ENCODE data around the gene ATF1.
A peak's percentile ranks its signal among the peaks of the same experiment; 100 is the strongest.

The ATF1 gene

DNA sequence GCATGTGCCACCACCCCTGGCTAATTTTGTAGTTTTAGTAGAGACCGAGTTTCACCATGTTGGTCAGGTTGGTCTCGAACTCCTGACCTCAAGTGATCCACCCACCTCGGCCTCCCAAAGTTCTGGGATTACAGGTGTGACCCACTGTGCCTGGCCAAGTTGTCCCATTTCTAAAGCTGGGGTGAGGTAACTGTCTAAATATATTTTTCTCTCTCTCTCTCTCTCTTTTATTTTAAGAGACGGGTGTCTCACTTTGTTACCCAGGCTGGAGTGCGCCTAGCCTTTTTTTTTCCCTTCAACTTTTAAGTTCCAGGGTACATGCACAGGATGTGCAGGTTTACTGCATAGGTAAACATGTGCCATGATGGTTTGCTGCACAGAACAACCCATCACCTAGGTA lies 8.6 kb downstream of the ATF1 start:
- no CpG with 5 or more reads among the region's 5 CpGs for WGBS (ENCODE audit: extremely low coverage, insufficient coverage, insufficient read length)
- H3K9ac ChIP-seq (ENCODE audit: low read length), result no peak overlapping the region
- no peak overlapping the region for H3K27ac ChIP-seq (ENCODE audit: low read depth, low read length)

GRCh38 chr12:50772877-50773276 lies 9.0 kb downstream of the ATF1 start:
- H4K12ac ChIP-seq (ENCODE audit: low read depth, low read length), result no peak overlapping the region
- H3K27me3 ChIP-seq (ENCODE audit: insufficient read depth, low read length), result no peaks in the 10 kb centered on the region
- no peak overlapping the region for H3K4me3 ChIP-seq (ENCODE audit: low read depth, low read length)
- peaks cover 12% of the 10 kb centered on the region for H3K79me2 ChIP-seq (ENCODE audit: control insufficient read depth, insufficient read depth, low read length, poor library complexity)
- no peak overlapping the region for H2AFZ ChIP-seq (ENCODE audit: insufficient read depth, low read length, poor library complexity)
- H3K14ac ChIP-seq (ENCODE audit: low read length), result no peak overlapping the region
- no peak overlapping the region for H2BK12ac ChIP-seq (ENCODE audit: low read length)
- no peak overlapping the region for H3K23ac ChIP-seq (ENCODE audit: low read length)
- peaks cover 2 to 3% of the 10 kb centered on the region in 2 experiments for H3K4me1 ChIP-seq (ENCODE audit: control insufficient read depth in 1 of 2, insufficient read depth in 2 of 2, low read length in 2 of 2)
- no peak overlapping the region for H3K9ac ChIP-seq (ENCODE audit: low read length)
- no peak overlapping the region for H2BK5ac ChIP-seq (ENCODE audit: low read depth, low read length, poor library complexity)
- no peak overlapping the region for H2AK5ac ChIP-seq (ENCODE audit: low read length)
- peaks cover 3% of the 10 kb centered on the region for H3K79me1 ChIP-seq (ENCODE audit: low read length)
- no peak overlapping the region for H2BK120ac ChIP-seq (ENCODE audit: insufficient read depth, low read length, poor library complexity)
- no peak overlapping the region for H3K27ac ChIP-seq (ENCODE audit: low read depth, low read length)
- H4K8ac ChIP-seq (ENCODE audit: low read depth, low read length), result no peak overlapping the region
- peaks cover 8 to 9% of the 10 kb centered on the region in 2 experiments for H3K36me3 ChIP-seq (ENCODE audit: control insufficient read depth in 1 of 2, insufficient read depth in 2 of 2, low read length in 2 of 2)
- DNase-seq, result no peak
- no peak overlapping the region for H4K91ac ChIP-seq (ENCODE audit: low read depth, low read length)
- H3K18ac ChIP-seq (ENCODE audit: low read length), result no peak overlapping the region
- H3K9me3 ChIP-seq (ENCODE audit: insufficient read depth, low read depth, low read length), result no peaks in the 10 kb centered on the region
- no CpG with 5 or more reads among the region's 2 CpGs for WGBS (ENCODE audit: extremely low coverage, insufficient coverage, insufficient read length)
- H3K4me2 ChIP-seq (ENCODE audit: low read length), result no peak overlapping the region
- peak overlapping the region; percentile 6 for H3K4ac ChIP-seq (ENCODE audit: low read depth, low read length)

More for the DNA sequence above, 8.6 kb downstream of the ATF1 start:
- Histone ChIP-seq H3K79me2 (ENCODE audit: control insufficient read depth, insufficient read depth, low read length, poor library complexity) (peaks cover 14% of the 10 kb centered on the region), H4K91ac (ENCODE audit: low read depth, low read length) (no peak overlapping the region), H3K14ac (ENCODE audit: low read length) (no peak overlapping the region), H2BK5ac (ENCODE audit: low read depth, low read length, poor library complexity) (no peak overlapping the region), H3K23ac (ENCODE audit: low read length) (no peak overlapping the region), H3K18ac (ENCODE audit: low read length) (no peak overlapping the region), H3K4me1 (ENCODE audit: control insufficient read depth in 1 of 2, insufficient read depth in 2 of 2, low read length in 2 of 2) (peaks cover 3 to 4% of the 10 kb centered on the region in 2 experiments), H3K27me3 (ENCODE audit: insufficient read depth, low read length) (no peaks in the 10 kb centered on the region), H3K36me3 (ENCODE audit: control insufficient read depth in 1 of 2, insufficient read depth in 2 of 2, low read length in 2 of 2) (peaks cover 8 to 9% of the 10 kb centered on the region in 2 experiments), H4K12ac (ENCODE audit: low read depth, low read length) (no peak overlapping the region), H2AK5ac (ENCODE audit: low read length) (no peak overlapping the region), H2BK120ac (ENCODE audit: insufficient read depth, low read length, poor library complexity) (no peak overlapping the region), H3K4me3 (ENCODE audit: low read depth, low read length) (no peak overlapping the region), H3K9me3 (ENCODE audit: insufficient read depth, low read depth, low read length) (no peaks in the 10 kb centered on the region), H3K4ac (ENCODE audit: low read depth, low read length) (peak overlapping the region; percentile 6), H3K79me1 (ENCODE audit: low read length) (peaks cover 3% of the 10 kb centered on the region), H4K8ac (ENCODE audit: low read depth, low read length) (no peak overlapping the region), H2BK12ac (ENCODE audit: low read length) (no peak overlapping the region), H3K4me2 (ENCODE audit: low read length) (no peak overlapping the region), H2AFZ (ENCODE audit: insufficient read depth, low read length, poor library complexity) (no peak overlapping the region)
- no peak for DNase-seq

GRCh38 chr12:50775251-50775650 lies 11.3 kb downstream of the ATF1 start:
- H3K4me1 ChIP-seq (ENCODE audit: control insufficient read depth in 1 of 2, insufficient read depth in 2 of 2, low read length in 2 of 2), result no peaks in the 10 kb centered on the region
- H3K9me3 ChIP-seq (ENCODE audit: insufficient read depth, low read depth, low read length), result no peaks in the 10 kb centered on the region
- H3K4ac ChIP-seq (ENCODE audit: low read depth, low read length), result peak overlapping the region; percentile 93
- H3K79me2 ChIP-seq (ENCODE audit: control insufficient read depth, insufficient read depth, low read length, poor library complexity), result peaks cover 6% of the 10 kb centered on the region
- H2AK5ac ChIP-seq (ENCODE audit: low read length), result no peak overlapping the region
- H2BK12ac ChIP-seq (ENCODE audit: low read length), result peak overlapping the region; percentile 58
- H3K4me2 ChIP-seq (ENCODE audit: low read length), result no peak overlapping the region
- no peak overlapping the region for H3K9ac ChIP-seq (ENCODE audit: low read length)
- no CpG with 5 or more reads among the region's 2 CpGs for WGBS (ENCODE audit: extremely low coverage, insufficient coverage, insufficient read length)
- H2AFZ ChIP-seq (ENCODE audit: insufficient read depth, low read length, poor library complexity), result no peak overlapping the region
- no peak overlapping the region for H2BK5ac ChIP-seq (ENCODE audit: low read depth, low read length, poor library complexity)
- DNase-seq, result no peak
- no peaks in the 10 kb centered on the region for H3K27me3 ChIP-seq (ENCODE audit: insufficient read depth, low read length)
- H3K4me3 ChIP-seq (ENCODE audit: low read depth, low read length), result no peak overlapping the region
- H3K79me1 ChIP-seq (ENCODE audit: low read length), result no peaks in the 10 kb centered on the region
- peaks cover 8 to 10% of the 10 kb centered on the region in 2 experiments for H3K36me3 ChIP-seq (ENCODE audit: control insufficient read depth in 1 of 2, insufficient read depth in 2 of 2, low read length in 2 of 2)
- H4K12ac ChIP-seq (ENCODE audit: low read depth, low read length), result no peak overlapping the region
- H4K8ac ChIP-seq (ENCODE audit: low read depth, low read length), result no peak overlapping the region
- H3K23ac ChIP-seq (ENCODE audit: low read length), result no peak overlapping the region
- H2BK120ac ChIP-seq (ENCODE audit: insufficient read depth, low read length, poor library complexity), result no peak overlapping the region
- peak overlapping the region; percentile 37 for H4K91ac ChIP-seq (ENCODE audit: low read depth, low read length)
- no peak overlapping the region for H3K14ac ChIP-seq (ENCODE audit: low read length)
- H3K18ac ChIP-seq (ENCODE audit: low read length), result peak overlapping the region; percentile 78
- peak overlapping the region; percentile 25 for H3K27ac ChIP-seq (ENCODE audit: low read depth, low read length)

DNA sequence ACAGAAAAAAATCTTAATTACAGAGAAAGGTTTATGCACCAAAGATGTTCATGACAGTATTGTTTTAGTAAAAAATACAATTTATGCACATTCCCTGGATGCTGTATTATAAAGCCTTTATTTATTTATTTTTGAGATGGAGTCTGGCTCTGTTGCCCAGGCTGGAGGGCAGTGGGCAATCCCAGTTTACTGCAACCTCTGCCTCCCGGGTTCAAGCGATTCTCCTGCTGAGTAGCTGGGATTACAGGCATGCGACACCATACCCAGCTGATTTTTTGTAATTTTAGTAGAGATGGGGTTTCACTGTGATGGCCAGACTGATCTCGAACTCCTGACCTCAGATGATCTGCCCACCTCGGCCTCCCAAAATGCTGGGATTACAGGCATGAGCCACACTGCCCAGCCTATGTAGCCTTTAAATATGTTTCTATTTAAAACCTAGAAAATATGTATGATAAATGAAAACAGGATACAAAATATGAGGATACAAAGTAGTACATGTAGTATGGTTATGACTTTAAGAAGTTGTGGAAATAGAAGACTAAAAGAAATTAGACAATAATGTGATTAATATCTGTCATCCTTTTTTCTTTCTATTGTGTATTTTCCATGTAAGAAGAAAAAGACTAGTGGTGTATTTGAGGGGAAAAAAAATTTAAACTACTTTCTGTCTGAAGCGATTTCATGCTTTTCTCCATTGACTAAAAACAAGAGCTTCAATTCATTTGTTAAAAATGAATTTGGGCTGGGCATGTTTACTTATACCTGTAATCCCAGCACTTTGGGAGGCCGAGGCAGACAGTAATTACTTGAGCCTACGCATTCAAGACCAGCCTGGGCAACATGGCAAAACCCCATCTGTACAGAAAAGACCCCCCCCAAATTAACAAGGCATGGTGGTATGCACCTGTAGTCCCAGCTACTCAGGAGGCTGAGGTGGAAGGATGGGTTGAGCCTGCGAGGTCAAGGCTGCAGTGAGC lies 13.1 kb downstream of the ATF1 start:
- Histone ChIP-seq H3K9me3 (ENCODE audit: insufficient read depth, low read depth, low read length) (no peaks in the 10 kb centered on the region), H3K36me3 (ENCODE audit: control insufficient read depth in 1 of 2, insufficient read depth in 2 of 2, low read length in 2 of 2) (peaks cover 6 to 16% of the 10 kb centered on the region in 2 experiments), H2BK5ac (ENCODE audit: low read depth, low read length, poor library complexity) (no peak overlapping the region), H3K27ac (ENCODE audit: low read depth, low read length) (no peak overlapping the region), H2BK12ac (ENCODE audit: low read length) (peak overlapping the region; percentile 49), H4K12ac (ENCODE audit: low read depth, low read length) (no peak overlapping the region), H2BK120ac (ENCODE audit: insufficient read depth, low read length, poor library complexity) (no peak overlapping the region), H2AK5ac (ENCODE audit: low read length) (no peak overlapping the region), H3K27me3 (ENCODE audit: insufficient read depth, low read length) (no peaks in the 10 kb centered on the region), H4K91ac (ENCODE audit: low read depth, low read length) (no peak overlapping the region), H3K14ac (ENCODE audit: low read length) (no peak overlapping the region), H3K79me2 (ENCODE audit: control insufficient read depth, insufficient read depth, low read length, poor library complexity) (peaks cover 6% of the 10 kb centered on the region), H3K18ac (ENCODE audit: low read length) (no peak overlapping the region), H3K9ac (ENCODE audit: low read length) (no peak overlapping the region), H3K4ac (ENCODE audit: low read depth, low read length) (peak overlapping the region; percentile 55), H4K8ac (ENCODE audit: low read depth, low read length) (no peak overlapping the region), H3K4me1 (ENCODE audit: control insufficient read depth in 1 of 2, insufficient read depth in 2 of 2, low read length in 2 of 2) (no peaks in the 10 kb centered on the region), H3K4me2 (ENCODE audit: low read length) (no peak overlapping the region), H3K79me1 (ENCODE audit: low read length) (no peaks in the 10 kb centered on the region), H2AFZ (ENCODE audit: insufficient read depth, low read length, poor library complexity) (no peak overlapping the region), H3K4me3 (ENCODE audit: low read depth, low read length) (no peak overlapping the region), H3K23ac (ENCODE audit: low read length) (no peak overlapping the region)
- WGBS (ENCODE audit: extremely low coverage, insufficient coverage, insufficient read length), result no CpG with 5 or more reads among the region's 9 CpGs
- no peak for DNase-seq

Data from trophoblast cell (in vitro differentiated cells and primary cell).